Activated naive CD8-positive, alpha-beta T cell treated with anti-CD3 and anti-CD28 coated beads, Interleukin-2, amount 50 U/mL, for 16 hours (primary cell): Measurements from ENCODE around the gene SNX18.
"Not testable (repeated sequence)": the region's sequence is repeated elsewhere in the genome, so short reads cannot be mapped to it uniquely, and the experiment has no call there.

ENCODE experiments used
- DNase-seq: peaks from one replicate; pipeline ENCODE4 v3.0.0-alpha.2; 2020; ENCODE audit warnings: low read depth, low spot score

Gene SNX18

DNA sequence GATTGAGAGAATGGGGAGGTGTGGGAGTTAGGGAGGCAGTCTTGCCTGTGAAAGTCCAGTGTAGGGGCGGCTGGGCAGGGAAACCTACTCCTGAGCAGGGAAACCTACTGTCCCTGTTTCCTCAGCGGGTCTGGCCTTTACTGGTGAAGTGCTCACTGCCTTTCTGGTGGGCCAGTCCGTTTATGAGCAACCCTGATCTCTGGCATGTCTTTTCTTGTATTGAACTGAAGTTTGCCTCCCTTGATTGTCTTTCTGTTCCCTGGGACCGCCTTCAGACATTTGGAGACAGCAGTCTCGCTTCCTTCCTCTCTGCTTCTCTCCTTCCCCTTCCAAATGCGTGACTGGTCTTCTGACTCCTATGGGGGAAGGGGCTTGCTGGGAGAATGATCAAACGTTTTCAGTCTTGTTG is 2.9 kb downstream of the SNX18 start:
- no peak for DNase-seq

DNA sequence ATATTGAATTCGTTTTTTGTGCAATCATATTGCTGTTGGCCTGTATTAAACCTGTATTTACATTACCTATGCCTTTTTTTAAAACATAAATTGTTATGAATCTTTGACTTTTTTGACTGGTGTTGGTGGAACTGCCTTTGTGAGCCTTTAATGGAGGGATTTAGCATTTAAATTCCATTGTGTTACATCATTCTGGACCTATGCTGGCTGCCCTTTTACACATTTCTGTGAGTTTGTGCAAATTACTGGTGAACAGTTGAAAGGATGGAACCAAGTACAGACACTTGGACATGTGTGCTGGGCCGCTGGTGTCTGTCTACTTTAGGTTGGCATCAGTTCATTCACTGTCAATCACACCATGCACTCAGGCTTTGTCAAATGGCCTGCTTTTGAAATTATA is 3.4 kb downstream of the SNX18 start:
- no peak for DNase-seq

DNA sequence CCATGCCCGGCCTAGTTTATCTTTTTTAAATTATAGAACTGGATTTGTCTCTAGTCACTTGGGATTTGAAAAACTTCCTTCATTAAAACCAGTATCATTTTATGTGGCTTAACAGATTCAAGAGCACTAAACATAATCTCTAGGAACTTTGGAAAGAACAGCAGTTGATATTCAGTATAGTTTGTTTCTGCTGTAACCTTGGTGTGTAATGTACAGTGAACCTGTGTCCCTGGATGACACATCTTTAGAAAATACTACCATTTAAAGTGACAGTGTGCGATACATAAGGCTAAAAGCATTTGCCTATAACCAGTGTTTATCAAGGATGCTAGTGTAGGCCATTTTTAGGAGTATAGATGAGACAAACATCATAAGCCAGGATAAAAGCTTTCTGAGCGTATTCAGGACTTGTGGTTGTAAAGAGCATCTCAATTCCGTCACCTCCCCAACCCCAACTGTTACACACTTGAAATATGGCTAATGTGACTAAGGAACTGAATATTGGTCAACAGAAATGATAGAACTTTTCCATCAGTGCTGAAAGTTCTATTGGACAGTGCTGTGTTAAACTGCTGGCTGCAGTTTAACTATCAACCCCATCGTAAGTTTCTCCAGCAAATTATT is 4.4 kb downstream of the SNX18 start:
- DNase-seq: no peak

DNA sequence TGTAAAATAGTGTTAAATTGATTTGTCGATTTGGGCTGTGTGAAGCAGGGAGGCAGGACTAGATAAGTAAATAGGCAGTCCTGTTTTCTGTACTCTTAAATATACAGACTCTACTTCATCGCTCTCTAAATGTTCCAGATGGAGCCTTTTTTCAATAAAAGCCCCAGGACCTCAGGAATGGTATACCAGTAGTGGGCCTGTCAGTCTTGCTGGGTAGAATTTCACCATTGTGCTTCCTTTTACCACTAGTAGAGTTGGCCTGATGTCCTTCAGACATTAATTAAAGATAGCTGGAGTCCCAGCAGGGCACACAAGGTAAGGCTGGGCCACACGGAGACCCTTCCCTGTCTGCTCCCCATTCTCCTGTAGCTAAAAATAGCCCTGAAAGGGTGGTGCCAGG is 6.0 kb downstream of the SNX18 start:
- DNase-seq: no peak

DNA sequence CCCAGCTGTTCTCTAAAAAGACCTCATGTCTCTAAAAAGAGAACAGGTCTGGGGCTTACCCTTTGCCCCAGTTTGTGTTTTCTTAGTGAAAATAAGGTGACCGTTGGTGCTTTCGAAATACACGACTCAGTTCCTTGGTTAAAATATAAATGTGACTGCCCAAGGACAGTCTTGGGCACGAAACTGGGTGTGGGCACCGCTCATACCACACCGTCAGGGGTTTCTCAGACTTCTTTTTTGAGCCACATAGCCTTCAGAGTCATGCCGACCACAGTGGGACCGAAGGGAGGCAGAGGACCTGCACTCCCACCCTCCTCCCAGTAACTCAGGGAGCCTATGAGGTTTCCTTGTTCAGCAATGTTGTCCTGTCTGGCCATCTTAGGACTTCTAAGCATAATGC is 6.5 kb downstream of the SNX18 start:
- DNase-seq: no peak

DNA sequence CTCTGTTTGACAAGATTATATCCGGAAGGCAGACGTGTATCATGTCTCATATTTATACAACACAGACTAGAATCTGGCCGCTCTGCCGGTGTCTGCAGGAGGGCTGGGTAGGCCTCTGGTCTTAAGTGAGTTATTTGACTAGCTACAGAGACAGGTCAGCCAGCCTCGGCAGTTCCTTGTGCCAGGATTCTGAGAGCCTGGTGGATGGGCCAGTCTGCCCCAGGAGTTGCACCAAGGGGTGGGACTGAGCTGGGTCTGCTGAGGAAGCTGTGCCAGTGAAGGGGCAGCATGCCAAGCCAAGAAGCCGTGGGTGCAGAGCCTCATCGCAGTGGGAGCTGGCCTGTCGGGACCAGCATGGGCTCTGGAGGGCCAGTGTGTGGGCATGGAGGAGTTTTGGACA is 7.1 kb downstream of the SNX18 start:
- no peak for DNase-seq

DNA sequence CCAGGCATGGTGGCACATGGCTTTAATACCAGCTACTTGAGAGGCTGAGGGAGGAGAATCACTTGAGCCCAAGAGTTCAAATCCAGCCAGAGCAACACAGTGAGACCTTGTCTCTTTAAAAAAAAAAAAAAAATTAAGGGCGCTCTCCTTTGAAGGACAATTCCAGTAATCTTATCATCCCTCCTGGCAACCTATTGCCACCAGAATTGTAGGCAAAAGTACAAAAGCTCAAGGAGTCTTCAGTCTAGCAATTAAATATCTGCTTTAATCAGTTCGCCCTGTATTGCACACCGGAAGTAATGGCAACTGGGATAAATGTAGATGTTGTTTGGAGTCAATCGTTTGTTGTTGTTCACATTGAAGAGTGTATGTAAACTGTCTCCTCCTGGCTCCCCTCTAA is 7.7 kb downstream of the SNX18 start:
- no peak for DNase-seq

DNA sequence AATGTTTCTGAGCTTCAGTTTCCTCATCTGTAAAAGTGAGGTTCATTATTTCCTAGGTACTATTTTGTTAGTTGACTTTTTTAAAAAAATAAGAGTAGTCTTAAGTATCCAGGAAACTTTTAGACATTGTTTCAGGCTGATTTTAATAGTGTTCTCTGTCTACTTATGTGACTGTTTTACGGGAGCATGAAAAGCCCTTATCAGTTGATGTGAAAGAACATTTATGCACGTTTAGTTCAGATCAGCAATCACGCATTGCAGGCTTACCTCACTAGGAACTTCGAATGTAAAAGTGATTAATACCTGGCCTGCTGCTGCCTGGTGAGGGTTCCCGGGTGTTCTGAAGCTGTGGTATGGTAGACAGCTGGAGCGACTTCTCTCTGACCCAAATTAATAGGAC is 8.1 kb downstream of the SNX18 start:
- no peak for DNase-seq

DNA sequence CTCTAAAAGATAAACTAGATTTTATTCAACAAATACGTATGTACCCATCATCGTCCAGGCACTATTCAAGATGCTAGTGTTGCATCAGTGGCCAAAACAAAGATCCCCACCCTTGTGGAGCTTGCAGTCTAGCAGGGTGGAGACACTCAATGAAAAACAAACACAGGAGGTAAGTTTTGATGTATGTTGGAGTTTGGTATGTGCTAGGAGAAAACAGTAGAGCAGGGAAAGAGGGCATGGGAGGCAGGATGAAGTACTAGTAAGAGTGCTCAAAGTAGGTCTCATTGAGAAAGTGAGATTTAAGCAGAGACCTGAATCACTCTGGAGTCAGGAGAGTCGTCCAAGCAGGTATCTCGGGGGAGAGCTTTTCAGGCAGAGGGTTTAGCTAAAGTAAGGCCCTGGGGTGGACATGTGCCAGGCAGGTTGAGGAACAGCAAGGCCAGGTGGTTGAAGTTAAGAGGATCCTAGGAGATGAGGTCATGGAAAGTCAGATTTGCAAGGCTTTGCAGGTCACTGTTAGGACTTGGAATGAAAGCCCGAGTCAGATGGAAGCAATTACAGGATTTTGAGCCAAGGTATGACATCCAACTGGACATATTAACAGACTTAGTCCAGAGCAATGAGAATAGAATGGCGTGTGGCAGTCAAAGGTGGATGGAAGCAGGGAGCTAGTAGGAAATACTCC is 9.2 kb downstream of the SNX18 start:
- no peak for DNase-seq

DNA sequence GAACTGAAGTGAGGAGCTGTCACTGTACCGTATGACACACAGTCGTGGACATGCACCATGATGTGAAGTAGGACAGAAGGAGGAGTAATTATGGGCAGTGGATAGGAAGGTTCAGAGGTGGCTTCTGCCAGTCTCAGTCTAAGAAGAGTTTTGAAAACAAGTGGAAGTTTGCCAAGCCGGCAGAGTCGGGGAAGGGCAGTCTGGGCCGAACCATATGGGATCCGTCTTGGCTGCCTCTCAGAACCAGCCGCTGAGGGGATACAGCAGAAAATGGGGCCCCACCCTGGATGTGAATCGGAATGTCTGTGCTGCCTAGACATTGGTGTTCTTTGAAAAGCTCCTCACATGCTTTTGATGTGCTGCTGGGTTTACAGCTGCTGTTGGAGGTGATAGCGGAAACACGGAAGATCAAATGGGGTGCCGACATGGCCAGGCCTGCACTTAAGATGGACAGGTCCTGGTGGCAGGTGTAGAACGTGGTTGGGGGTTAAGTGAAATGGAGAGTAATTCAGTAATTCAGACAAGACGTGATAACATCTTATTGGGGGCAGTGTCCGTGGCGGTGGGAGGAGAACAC is 11.2 kb downstream of the SNX18 start:
- no peak for DNase-seq

DNA sequence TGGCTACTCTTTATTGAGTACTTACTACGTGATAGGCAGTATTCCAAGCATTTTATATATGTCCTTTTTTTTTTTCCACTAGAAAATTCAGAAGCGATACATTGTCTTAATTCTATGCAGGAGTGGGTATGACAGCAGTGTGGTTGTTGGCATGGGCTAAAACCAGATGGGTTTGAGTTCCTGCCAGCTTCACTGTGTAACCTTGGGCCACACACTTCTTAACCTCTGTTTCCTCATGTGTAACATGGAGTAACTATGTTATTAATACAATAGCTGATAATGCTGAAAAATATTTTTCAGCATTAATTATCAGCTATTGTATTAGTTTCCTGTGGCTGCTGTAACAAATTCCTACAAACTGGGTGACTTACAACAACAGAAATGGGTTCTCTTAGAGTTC is 12.0 kb downstream of the SNX18 start:
- no peak for DNase-seq

DNA sequence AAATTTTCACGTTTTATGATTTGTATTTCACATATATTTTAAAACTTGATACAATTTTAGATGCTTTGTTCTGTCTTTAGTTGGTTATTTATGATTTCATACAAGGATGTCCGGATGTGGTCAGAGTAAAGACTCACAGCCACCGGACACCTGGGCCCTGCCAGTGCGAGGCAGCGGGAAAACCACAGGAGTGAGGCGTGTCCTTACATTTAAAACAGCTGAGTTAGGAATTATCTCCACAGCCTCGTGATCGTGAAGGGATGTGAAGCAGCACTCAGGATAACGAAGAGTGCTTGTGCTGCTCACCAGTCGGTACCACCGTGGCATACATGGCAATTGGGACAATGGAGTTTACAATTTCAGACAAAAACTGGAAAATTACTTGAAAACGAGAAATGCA is 14.0 kb downstream of the SNX18 start:
- no peak for DNase-seq

DNA sequence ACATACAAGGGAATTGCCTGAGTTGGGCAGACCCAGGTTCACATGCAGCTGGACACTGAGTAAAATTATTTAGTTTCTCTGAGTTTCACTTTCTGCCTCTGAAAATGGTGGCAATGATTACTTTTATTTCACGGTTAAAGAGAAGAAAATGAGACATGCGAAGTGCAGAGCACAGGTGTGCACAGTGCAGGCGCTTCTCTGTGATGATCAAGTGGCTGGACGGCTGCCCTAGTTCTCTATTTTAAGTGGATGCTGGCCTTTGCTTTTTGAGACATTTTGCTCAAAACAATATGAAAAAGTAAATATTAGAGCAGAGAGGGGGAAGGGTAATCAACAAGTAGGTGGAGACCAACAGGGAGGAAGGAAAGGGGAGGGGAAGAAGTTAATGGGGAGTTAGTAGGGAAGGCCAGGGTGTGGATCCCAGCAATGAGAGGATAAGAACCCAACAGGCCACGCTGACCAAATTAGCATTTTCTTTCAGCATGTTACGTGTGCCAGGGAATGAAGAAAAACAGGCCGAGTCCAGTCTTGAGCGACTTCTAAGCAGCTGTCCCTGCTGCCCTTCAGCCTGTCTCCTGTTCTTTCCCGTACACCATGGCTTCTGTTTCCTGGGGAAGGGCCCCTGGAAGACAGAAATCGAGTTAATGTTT is 16.1 kb downstream of the SNX18 start:
- DNase-seq: no peak

DNA sequence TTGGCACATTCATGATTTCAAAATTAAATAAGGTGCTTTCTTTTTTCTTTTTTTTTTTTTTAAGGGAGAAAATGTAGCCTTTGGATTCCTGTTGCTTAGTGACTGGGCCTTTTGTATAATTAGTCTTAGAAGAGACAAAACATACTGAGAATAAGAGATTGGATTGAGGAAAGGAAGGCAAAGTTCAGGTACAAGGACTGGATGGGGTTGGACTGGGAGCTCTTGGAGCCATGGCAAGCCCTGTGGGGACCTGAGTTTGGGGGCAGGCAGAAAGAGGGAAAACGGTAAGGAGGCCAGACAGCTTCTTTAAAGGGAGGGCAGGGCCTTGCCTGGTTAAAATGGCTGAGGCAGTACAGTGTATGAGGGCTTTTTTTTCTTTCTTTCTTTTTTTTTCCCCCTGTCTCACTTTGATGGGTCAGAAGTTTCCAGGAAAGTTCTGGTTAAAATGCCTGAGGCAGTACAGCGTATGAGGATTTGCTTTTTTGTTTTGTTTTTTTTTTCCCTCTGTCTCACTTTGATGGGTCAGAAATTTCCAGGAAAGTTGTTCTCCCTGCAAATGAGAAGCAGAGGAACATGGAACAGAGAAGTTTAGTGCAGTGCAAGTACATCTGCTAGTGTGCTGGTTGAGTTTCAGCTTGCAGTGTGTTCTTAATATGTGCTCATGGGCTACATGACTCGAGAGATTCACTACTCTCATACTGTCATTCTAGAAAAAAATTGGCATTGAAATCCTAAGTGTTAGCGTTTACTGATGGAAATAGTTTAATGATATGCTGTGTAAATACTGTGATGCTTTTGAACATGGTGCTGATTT is 16.8 kb downstream of the SNX18 start:
- DNase-seq: no peak

DNA sequence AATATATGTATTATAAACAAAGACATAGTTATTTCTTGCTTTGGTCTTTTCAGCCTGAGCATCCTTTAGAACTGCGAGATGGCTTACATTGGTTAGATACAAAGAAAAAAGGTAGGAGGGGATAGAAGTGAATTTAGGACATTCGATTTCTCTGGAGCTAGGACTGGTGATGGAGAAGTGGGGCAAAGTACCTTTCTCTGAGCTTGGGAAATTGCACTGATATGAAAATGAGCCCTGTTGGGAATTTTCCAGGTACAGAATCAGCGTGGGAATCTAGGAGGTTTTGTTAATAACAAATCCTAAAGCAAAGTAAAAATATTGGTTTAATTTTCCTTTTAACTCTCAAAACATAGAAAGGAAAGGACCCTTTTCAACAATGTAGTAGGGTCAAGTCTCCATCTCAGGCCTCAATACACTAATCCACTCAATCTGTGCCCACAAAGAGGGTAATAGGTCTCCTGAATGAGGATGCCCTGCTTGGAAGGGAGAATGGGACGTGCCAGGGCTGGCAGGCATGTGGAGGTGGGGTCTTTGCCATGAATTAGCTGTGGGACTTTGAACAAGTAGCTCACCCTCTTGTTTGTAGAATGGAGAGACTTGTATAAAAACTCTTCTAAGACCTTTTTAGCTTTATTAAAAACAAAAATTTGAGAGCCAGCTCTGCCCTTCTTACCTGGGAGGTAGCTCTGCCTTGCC is 17.7 kb downstream of the SNX18 start:
- DNase-seq: no peak

DNA sequence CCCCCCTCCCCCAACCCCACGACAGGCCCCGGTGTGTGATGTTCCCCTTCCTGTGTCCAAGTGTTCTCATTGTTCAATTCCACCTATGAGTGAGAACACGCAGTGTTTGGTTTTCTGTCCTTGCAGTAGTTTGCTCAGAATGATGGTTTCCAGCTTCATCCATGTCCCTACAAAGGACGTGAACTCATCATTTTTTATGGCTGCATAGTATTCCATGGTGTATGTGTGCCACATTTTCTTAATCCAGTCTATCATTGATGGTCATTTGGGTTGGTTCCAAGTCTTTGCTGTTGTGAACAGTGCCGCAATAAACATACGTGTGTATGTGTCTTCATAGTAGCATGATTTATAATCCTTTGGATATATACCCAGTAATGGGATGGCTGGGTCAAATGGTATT is 18.8 kb downstream of the SNX18 start:
- not testable (repeated sequence) for DNase-seq

DNA sequence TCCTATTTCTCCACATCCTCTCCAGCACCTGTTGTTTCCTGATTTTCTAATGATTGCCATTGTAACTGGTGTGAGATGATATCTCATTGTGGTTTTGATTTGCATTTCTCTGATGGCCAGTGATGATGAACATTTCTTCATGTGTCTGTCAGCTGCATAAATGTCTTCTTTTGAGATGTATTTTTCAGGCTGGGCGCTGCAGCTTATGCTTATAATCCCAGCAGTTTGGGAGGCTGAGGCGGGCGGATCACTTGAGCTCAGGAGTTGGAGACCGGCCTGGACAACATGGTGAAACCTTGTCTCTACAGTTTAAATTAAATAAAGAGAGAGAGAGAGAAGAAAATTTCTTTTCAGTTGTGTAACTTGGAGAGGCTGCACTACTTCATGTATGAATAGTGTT is 19.3 kb downstream of the SNX18 start:
- DNase-seq: not testable (repeated sequence)

DNA sequence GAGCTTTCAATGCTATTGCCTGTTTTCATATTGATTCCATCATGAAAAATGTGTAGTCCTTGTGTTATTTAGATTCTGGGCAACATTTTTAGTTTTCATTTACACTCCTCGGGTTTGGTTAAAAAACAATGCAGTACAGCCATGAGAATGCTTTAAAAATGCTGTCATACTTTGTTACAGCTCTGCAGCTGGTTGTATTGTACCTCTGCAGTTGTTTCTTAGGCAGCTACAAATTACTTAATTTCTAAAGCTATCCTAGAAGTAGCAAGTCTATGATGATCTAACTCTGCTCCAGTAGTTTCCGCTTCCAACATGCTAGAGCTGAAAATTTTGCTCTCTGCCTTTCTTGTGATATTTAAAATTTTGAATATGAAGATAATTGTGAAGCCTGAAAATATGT is 20.2 kb downstream of the SNX18 start:
- no peak for DNase-seq

DNA sequence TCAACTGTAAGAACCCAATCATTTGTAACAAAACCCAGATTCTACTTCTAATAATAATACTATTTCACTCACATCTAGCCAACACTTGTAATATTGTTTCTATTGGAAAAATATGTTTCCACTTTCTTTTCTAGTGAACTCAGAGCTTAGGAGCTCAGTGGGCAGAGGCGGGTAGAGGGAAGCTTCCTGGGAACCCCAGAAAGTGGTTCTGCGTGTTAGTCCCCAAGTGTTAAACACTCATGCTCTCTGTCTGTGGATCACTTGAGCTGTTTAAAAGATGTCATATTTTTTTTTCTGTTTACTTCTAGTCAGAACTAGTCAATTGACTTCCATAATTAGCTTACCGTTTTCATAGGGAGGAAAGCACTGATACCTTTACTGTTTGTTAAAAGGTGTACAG is 20.6 kb downstream of the SNX18 start:
- DNase-seq: no peak

DNA sequence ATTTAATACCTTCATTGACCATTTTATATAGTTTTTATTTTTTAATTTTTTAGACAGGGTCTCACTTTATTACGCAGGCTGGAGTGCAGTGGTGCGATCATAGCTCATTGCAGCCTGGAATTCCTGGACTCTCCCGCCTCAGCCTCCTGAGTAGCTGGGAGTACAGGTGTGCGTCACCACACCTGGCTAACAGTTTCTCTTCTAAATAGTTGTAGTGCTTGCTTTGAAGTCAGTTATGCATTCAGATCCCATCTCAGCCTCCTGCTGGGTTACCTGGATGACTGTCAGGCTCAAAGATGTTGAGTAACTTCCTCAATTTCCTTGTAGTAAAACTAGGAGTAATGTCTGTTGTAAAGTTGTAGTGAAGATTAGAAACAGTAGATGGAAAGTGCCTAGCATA is 21.4 kb downstream of the SNX18 start:
- DNase-seq: no peak

DNA sequence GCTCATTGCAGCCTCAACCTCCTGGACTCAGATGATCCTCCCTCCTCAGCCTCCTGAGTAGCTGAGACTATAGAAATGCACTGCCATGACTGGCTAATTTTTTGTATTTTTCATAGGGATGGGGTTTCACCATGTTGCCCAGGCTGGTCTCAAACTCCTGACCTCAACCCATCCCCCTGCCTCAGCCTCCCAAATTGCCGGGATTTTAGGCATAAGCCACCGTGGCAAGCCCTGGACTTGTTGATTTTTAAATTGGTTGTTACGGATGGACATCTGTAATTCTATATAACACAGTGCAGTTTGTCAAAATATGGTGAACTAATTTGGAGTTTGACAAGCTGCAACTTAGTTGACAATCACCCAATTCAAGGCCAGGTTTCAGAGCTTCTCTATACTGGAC is 22.7 kb downstream of the SNX18 start:
- no peak for DNase-seq
